ENCODE data around the gene RSBN1. TPM values are rescaled to one million over a fixed set of nuclear protein-coding genes. Genes with fewer than 3 reads are reported as not detected.

Gene RSBN1
- total and polyA plus RNA-seq, 10 of the 15 experiments (the other 5 are each of a cell fraction or from before 2014, with no cell fraction given): 2.9 to 26.8 (median 11.5) TPM

DNA sequence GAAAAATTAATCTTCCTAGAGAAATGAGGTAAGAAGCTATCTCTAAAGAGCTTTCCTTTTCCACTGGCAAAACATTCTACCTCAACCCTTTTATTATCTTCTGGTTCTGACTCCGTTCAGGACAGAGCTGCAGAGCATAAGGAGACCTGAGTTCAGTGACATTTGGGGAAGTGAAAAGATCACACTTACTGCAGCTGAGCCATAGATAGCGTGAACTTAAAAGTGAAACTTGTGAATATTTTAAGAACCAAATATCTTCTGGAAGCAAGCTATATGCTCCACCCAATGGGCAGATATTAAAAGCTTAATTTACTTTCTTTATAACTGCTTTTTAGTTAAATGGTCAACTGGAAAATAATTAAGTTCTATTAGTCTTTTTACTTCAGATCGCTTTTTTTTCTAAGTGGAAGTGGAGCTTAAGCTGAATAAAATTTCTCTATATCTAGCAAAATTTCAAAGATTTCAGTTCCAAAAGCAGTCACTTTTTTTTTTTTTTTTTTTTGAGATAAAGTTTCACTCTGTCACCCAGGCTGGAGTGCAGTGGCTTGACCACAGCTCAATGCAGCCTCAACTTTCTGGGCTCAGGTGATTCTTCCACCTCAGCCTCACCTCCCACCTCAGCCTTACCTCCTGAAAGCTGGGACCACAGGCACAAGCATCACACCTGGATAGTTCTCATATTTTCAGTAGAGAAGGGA, 47.4 kb upstream of the RSBN1 start (continued):
- TF ChIP-seq ZNF384 (IDR thresholded peaks at IDR 0.05; ENCODE audit: borderline replicate concordance, low read depth, low read length) (peak; percentile 86), IRF4 (IDR thresholded peaks at IDR 0.05; ENCODE audit: low read depth, low read length) (peak; percentile 84), BRCA1 (IDR thresholded peaks at IDR 0.05; ENCODE audit: low read depth, low read length) (no peak), ZZZ3 (IDR thresholded peaks at IDR 0.05; ENCODE audit: control insufficient read depth, insufficient read length, low read depth) (no peak), MEF2B (IDR thresholded peaks at IDR 0.05; ENCODE audit: partially characterized antibody, poor library complexity, severe bottlenecking) (peak; percentile 85), RBBP5 (conservative IDR thresholded peaks at IDR 0.05) (no peak), NBN (IDR thresholded peaks at IDR 0.05) (peak; percentile 64), POLR2A (IDR thresholded peaks at IDR 0.05; ENCODE audit: low read depth, low read length) (no peak), JUNB (IDR thresholded peaks at IDR 0.05) (peak; percentile 59), TARDBP (IDR thresholded peaks at IDR 0.05; ENCODE audit: borderline replicate concordance) (no peak), MYB (IDR thresholded peaks at IDR 0.05; ENCODE audit: borderline replicate concordance, low read depth, low read length) (no peak), SP1 (IDR thresholded peaks at IDR 0.05; ENCODE audit: low read depth, low read length) (peak; percentile 22)
- TF ChIP-seq, protein P1, sequence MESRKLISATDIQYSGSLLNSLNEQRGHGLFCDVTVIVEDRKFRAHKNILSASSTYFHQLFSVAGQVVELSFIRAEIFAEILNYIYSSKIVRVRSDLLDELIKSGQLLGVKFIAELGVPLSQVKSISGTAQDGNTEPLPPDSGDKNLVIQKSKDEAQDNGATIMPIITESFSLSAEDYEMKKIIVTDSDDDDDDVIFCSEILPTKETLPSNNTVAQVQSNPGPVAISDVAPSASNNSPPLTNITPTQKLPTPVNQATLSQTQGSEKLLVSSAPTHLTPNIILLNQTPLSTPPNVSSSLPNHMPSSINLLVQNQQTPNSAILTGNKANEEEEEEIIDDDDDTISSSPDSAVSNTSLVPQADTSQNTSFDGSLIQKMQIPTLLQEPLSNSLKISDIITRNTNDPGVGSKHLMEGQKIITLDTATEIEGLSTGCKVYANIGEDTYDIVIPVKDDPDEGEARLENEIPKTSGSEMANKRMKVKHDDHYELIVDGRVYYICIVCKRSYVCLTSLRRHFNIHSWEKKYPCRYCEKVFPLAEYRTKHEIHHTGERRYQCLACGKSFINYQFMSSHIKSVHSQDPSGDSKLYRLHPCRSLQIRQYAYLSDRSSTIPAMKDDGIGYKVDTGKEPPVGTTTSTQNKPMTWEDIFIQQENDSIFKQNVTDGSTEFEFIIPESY (IDR thresholded peaks at IDR 0.05): no peak
- TF ChIP-seq, protein P2, sequence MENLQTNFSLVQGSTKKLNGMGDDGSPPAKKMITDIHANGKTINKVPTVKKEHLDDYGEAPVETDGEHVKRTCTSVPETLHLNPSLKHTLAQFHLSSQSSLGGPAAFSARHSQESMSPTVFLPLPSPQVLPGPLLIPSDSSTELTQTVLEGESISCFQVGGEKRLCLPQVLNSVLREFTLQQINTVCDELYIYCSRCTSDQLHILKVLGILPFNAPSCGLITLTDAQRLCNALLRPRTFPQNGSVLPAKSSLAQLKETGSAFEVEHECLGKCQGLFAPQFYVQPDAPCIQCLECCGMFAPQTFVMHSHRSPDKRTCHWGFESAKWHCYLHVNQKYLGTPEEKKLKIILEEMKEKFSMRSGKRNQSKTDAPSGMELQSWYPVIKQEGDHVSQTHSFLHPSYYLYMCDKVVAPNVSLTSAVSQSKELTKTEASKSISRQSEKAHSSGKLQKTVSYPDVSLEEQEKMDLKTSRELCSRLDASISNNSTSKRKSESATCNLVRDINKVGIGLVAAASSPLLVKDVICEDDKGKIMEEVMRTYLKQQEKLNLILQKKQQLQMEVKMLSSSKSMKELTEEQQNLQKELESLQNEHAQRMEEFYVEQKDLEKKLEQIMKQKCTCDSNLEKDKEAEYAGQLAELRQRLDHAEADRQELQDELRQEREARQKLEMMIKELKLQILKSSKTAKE (IDR thresholded peaks at IDR 0.05; ENCODE audit: low read depth, poor library complexity, severe bottlenecking): peak; percentile 54

All from GM12878 (cell line).